NCI-H82 treated with DMSO at 0.1 percent for 48 hours (cell line): Measurements from ENCODE around the gene PDLIM3.
"Not testable (repeated sequence)": the region's sequence is repeated elsewhere in the genome, so short reads cannot be mapped to it uniquely, and the experiment has no call there.

Experiments
- DNase-seq: peaks from one replicate; lab custom pipeline; 2025; ENCODE audit not compliant: unreplicated experiment; lab: John Stamatoyannopoulos, UW

PDLIM3 gene

DNA sequence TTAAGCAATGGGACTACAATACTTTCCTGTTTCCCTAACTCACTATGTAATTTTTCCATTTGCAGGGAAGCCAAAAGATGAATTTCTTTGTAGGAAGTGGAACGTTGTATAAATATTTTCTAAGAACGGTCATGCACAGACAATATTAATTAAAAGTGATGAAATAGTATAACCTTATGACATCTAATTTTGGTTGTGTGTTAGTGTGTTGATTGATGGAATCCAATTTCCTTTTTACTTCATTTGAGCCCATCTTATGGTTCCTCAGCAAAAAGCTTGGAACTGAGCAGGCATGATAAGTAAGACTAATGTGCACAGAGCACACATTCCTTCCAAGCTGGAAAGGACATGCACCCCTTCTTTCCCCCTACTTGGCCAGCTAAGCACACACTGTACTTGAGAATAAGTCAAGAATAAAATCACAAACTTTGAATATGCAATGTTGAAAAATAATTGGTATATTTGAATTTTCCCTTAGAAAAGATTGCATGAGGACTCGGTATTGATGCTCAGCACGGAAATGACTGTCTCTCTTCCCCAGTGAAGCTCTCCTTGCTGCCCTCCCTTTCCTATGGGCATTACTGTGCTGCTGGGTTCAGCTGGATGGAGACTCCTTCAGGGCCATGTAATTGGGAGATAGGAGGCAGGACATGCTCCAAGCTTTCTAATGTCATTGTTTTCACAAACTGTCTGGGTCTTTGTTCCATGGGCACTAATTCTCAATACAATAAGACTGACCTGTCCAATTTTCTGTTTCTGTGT, 19.2 kb upstream of the PDLIM3 start:
- no peak for DNase-seq

DNA sequence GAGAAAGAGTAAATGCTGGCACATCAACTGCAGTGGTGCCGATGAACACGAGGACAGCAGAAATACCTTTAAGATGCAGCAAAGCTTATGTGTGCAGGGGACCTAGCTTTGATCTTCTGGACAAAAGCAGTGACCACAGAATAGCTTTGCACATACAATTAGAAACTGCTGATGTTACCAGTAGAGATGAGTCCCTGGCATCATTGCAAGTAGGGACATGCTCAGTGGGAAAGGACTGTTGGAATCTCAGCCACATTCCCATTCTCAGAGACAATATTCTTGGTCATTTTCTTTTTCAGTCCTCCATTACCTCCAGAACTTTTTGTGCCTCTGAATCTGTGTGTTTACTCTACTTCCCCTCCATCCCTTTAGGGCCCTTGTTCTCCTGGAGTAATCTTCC, 16.9 kb upstream of the PDLIM3 start:
- no peak for DNase-seq

DNA sequence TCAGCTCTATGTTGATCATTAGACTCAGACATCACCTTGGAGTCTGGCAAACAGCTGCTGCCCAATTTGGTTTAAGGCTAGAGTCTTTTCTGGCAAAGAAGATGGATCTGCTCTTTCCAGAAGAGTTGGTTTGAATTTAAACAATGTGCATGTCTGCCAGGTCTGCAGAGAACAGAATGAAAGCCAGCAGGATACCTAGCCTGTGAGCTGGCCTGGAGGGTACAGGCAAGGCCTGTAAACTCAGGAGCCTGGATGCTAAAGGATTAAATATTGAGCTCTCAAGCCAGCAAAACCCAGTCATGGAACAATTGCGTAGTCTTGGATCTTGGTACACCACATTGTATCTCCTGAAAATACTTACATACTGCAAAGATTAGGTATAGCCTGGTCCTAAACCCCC, 15.6 kb upstream of the PDLIM3 start:
- DNase-seq: no peak

DNA sequence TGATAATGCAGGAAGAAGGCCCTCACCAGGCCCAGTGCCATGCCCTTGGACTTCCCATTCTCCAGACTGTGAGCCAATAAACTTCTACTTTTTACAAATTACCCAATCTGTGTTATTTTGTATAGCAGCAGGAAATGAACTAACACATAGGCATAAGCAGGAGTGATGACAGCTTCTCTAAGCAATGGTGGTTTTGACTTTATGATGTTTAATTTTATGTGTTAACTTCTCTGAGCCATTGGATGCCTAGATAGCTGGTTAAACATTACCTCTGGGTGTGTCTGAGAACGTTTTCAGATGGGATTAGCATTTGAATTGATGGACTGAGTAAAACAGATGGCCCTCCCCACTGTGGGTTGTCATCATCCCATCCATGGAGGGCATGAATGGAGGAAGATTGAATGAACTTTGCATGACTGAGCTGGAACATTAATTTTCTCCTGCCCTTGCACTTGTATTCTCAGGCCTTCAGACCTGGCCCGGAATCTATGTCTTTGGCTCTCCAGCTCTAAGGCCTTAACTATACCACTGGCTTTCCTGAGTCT, 13.9 kb upstream of the PDLIM3 start:
- DNase-seq: no peak

DNA sequence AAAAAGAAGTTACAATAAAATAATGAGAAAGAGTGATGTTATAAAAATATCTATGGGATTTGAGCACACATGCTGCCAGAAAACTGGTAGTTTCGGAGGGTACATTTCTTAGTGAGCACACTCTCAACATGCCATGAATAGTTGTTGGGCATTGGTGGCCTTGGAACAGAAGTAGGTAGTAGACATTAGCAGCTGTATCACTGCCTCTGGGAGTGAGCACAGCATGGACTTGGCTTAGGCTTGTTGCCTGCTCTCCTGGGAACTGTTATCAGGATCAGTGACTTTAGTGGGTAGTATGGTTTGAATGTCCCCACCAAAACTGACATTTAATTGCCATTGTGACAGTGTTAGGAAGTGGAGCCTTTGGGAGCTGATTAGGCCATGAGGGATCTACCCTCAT, 13.3 kb upstream of the PDLIM3 start:
- DNase-seq: no peak

DNA sequence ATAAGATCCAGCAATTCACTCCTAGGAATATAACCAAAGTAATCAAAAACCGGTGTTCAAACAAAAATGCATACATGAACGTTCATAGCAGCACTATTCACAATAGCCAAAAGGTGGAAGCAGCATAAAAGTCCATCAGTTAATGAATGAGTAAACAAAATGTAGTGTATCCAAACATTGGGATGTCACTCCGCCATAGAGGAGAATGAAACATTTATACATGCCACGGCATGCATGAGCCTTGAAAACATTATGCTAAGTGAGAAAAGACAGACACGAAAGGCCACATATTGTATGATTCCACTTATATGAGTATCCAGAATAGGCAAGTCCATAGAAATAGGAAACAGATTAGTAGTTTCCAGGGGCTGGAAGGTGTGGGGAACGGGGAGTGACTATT, 11.0 kb upstream of the PDLIM3 start:
- no peak for DNase-seq

DNA sequence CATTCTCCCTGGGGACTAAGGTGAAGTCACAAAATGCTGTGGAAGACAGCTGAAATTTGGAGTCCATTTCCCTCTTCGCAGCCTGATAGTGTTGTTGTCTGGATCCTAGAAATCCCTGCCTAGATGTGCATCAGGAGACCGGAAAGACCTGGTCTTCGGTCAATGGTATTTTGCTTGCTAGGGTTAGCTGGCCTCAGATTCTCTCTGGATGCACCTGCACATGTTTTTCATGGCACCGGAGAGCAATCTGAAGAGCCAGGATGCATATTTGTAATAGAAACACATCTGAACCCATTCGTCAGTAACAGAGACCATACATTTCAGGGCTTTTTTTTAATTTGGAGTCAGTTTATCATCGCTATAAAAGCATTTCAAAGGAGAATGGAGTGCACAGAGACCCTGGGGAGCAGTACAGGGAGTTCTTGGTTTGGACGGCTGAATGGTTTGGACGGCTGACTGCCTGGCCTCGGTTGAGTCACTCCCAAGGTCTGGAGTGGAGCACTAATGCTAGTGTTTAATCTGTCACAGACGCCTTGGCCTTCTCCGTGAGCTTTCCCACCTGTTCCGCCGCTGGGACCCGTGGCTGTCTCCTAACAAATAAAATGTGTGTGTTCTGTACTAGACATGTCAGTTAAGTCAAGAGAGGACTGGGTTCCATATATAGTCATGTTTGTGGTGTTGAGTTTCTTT, 7.5 kb upstream of the PDLIM3 start:
- DNase-seq: no peak

DNA sequence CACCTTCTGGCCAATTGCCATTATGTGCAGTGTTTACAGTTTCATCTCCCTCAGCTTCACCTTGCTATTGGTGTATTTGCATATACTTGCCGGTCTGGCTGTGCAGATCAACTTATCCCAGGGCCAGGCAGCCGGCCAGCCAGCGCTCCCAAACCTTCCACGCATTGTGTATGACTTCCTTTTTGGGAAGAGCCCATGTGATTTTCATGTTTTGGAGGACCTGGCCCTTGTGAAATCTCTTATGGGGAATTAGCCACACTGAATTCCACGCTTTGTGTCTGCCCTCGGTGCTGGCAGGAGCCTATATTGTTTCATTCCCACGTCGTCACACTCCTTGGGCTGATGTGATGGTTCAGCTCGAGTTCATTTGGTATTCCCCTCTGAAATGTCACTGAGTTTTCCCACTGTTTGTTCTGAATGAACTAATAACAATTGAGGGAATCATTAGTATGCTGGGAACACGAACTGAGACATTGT, 6.0 kb upstream of the PDLIM3 start:
- DNase-seq: no peak

DNA sequence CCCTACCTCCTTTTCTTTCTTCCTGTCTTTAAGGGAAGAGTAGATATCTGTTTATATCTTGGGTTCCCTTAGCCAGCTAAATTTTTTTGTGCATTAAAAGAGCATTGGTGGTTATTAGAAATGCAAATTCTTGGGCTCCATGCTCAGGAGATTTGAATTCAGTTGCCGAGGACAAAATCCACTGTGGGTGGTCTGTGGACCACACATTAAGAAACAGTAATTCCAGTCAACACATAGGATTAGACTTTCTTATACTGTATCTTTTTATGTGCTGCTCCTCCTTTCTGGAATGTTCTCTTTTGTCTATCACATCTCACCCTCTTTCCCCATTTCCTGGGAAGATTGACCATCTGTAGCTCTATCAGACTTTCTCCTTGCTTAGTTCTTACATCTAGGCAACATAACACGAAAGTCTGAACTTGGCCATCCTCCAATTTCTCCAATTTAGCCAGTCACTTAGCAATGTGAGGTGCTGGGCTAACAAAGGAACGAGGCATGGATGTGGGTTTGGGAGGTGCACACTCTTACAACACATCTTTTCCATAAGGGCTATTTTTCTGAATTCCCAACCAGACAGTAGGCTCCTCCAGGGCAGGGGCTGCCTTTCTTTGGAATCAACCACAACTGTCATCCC, 5.3 kb upstream of the PDLIM3 start:
- no peak for DNase-seq

DNA sequence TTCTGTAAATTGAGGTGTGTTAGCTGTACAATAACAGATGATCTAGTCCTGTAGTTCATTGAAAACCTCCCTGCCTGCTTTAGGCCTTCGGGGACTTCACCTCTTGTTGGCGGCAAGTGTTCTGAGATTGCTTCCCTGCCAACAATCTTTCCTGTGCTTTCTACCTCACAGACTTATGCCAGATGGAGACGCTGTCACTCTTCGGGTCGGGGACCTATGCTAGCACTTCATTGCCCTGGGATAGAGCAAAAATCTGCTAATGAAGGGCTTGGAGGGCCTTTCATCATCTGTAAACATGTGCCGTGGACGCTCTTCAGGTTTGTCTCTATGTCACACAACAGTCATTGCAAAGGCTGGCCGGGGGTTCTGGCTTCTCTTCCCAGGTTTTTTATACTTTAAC, 4.7 kb upstream of the PDLIM3 start:
- no peak for DNase-seq

DNA sequence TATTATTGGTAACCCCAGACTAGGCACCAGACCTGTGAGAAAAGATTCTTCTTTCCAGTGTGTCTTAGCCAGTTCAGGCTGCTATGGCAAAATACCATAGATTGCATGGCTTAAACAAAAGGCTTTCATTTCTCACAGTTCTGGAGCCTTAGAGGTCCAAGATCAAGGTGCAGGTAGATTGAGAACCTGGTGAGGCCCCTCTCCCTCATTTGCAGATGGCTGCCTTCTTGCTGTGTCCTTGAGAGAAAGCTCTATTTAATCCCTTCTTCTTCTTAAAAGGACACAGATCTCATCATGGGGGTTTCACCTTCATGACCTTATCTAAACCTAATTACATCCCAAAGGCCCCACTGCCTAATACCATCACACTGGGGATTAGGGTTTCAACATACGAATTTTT, 3.5 kb upstream of the PDLIM3 start:
- no peak for DNase-seq

DNA sequence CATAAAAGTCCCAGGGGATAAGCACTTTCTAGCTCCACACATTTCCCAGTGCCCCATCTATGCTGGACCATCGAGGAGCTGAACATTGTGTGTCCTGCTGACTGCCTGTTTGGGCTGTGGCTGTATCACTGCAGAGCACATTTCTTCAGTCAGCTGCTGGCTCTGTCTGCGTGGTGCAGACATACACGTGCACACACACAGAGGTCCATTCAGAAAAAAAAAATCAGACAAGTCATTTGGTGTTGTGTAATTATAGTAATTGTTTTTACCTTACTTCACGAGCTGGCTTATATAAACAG, 1.1 kb upstream of the PDLIM3 start:
- no peak for DNase-seq

DNA sequence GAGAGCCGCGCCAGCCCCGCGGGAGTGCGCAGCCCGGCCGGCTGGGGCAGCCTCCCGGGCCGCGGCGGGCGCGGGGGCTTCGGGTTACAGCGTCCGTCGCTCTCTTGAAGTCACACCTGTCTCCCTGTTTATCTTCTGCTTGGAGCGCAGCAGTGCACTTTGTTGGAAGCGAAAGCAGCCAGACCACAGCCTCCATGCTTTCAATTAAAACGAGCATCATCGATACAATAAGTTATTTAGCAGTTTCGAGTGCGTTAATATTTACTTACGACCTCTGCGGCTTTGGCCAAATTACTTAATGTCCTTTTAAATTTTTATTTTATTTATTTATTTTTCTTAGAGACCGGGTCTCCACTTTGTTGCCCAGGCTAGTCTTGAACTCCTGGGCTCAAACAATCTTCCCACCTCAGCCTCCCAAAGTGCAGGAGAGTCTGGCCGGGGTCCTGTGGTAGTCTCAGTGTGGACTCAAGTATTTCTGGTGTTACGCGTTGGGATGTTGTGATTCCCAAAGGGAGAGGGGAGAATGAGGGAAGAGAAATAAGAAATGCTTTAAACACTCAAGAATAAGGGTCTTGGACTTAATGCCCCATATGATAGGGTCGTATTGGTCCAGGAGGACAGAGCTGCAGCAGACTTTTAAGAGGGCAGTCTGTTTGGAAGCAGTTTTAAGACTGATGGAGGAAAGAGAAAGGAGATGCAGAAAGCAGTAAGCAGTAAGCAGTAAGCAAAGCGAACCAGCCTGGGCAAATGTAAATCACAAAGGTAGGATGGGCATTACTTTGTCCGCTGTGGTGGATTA, 504 bp upstream of the PDLIM3 start:
- DNase-seq: no peak

DNA sequence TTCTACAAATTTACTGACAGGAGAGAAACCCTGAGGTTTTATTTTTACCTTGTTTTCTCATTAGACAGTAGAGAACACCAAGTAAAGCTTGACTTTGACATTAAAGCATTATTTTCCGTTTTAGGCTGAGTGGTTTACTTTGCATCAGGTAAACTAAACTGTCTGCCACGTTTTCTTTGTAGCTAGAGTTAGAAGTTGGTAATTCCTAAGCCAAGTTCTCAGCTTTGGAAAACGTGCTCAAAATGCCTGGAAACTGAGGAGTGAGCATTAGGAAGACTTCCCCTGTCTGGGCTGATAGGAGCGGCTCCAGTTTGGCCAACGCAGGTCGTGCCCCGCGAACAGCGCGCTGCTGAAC, 819 bp downstream of the PDLIM3 start:
- DNase-seq: no peak

DNA sequence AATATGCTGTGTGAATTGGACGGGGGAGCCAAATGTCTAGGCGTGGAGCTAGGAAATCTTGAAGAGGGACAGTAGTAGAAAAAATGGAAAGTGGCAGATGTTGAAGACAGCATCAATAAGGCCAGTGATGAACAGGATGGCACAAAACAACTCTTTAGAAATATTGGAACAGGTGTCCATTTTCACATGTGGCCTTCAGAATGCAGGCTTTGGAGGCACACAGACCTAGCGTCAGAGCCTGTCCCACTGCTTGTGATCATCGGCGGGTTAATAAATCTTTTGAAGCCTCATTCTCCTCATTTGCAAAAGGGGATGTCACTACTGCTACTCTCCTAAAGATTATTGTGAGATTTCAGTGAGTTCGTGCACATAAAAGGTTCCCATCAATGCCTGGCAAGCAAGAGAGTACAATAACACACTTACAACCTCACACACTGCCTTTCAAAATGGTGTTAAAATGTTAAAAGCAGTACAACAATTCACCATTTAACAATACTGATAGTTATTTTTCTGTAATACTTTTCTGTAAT, 2.4 kb downstream of the PDLIM3 start:
- DNase-seq: no peak

DNA sequence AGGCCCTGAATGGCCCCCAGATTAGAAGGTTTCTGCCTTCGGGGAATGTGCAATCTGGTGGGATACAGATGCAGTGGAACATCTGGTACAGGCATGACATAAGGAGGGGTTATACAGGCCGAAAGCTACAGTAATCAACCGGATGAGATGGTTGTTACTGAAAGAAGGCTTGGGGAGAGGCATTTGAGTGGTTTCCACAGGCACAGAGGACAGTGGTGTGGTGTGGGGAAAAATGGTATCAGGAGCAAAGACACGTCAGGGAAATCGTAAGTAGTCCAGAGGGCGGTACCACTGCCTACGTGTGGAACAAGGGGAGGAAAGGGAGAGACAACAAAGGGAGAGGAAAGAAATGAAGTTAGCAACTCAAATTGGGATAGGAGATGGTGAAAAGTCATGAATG, 3.0 kb downstream of the PDLIM3 start:
- no peak for DNase-seq

DNA sequence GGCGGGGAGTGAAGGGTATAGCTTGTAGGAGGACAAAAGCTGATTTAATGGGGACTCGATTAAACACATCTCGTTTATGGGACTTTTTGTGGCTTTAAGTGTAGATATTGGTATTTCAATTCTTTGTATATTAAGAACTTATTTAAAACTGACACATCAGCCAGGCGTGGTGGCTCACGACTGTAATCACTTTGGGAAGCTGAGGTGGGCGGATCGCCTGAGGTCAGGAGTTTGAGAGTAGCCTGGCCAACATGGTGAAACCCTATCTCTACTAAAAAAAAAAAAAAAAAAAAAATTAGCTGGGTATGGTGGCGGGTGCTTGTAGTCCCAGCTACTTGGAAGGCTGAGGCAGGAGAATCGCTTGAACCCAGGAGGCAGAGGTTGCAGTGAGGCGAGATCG, 3.7 kb downstream of the PDLIM3 start:
- not testable (repeated sequence) for DNase-seq

DNA sequence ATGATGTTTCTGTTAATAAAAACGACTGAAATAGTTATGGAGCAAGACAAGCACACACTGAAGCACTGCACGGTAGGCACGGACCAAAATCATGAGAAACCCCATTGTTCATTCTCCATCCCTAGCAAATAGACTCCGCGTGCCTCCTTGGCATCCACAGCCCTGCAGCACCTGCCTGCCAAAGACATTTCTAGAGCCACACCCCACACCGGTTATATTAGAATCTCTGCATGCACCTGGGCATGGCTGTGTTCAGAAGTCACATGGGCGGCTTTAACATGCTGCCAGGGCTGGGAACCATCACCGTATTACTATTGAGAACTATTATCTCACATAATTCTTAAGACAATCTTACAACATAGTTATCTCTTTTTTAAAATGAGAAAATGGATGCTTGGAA, 5.9 kb downstream of the PDLIM3 start:
- no peak for DNase-seq

DNA sequence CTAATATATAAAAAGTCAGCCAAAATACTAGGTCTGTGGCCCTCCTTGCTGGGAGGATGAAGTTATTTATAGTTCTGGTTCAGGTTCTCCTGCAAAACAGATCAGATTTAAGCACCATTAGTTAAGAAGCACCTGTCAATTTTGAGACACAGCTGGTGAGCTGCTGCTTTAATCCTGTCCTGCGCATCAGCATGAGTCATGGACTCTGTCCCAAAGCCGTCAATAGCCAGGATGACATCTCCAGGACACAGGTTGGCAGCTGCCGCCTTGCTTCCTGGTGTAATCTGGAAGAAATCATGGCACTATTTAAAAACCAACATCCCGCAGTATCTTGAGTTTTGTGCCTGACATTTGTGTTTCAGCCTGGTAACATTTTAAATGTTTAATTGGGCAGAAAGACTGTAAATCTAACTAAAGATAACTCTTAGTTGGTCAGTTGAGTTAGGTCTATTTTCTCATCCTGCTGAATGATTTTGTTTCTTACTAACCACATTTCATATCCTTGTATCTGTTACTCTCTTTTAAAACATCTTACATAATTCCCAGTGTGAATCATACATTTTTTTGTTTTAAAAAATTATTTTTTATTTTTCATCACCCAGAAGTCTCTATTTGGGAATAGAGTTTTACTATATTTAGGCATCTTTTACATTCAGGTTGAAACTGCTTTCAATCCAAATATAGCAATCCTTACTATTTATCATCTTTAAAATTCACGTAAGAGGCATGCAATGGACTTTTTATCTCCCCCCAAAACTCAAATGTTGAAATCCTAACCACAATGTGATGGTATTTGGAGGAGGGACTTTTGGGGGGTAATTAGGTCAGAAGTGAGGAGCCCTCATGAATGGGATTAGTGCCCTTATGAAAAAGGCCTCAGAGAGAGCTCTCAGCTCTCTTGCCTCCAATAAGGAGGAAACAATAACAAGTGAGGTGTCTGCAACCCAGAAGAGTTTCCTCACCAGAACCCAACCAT, 10.1 kb downstream of the PDLIM3 start:
- peak; percentile 64 for DNase-seq

DNA sequence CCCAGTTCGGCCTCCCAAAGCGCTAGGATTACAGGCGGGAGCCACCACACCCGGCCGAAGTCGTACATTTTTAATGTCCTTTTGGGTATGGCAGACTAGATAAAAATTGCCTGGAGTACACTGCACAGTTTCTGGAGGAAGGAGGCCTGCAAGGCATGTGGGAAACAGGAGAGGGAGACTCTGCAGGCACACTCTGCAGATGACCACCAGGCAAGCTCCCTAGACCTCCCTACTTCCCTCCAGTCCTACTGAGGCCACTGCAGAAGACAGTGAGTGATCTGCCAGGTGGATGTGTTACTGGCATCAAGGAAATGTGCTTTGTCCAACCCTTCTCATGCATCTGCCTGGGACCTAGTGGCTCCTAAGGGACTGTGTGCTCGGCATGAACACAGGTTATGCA, 11.4 kb downstream of the PDLIM3 start:
- no peak for DNase-seq
